NCI-H345 treated with DMSO at 0.1 percent for 48 hours (cell line): Measurements from ENCODE around the gene PRR33.

Source experiments
- DNase-seq: peaks from one replicate; lab custom pipeline; 2025; ENCODE audit not compliant: unreplicated experiment; lab: John Stamatoyannopoulos, UW

PRR33 gene

GRCh38 chr11:1864831-1865665 lies 26.6 kb downstream of the PRR33 start:
- DNase-seq: no peak

- DNase-seq: no peak
Observed at GRCh38 chr11:1864231-1864630, 27.5 kb downstream of the PRR33 start.

- no peak for DNase-seq
Observed at GRCh38 chr11:1863352-1864216, 28.1 kb downstream of the PRR33 start.

GRCh38 chr11:1862588-1863351 lies 28.9 kb downstream of the PRR33 start:
- DNase-seq: no peak

GRCh38 chr11:1861435-1862411 lies 30.0 kb downstream of the PRR33 start:
- no peak for DNase-seq

GRCh38 chr11:1860108-1860507 lies 31.6 kb downstream of the PRR33 start:
- no peak for DNase-seq

- DNase-seq: no peak
Observed at GRCh38 chr11:1859004-1859403, 32.7 kb downstream of the PRR33 start.

- no peak for DNase-seq
Observed at GRCh38 chr11:1858576-1858975, 33.1 kb downstream of the PRR33 start.

GRCh38 chr11:1858154-1858553 lies 33.5 kb downstream of the PRR33 start:
- DNase-seq: no peak

- DNase-seq: no peak
Observed at GRCh38 chr11:1857064-1857463, 34.6 kb downstream of the PRR33 start.

- DNase-seq: no peak
Observed at GRCh38 chr11:1856306-1857005, 35.2 kb downstream of the PRR33 start.

GRCh38 chr11:1855886-1856265 lies 35.8 kb downstream of the PRR33 start:
- no peak for DNase-seq

- DNase-seq: no peak
Observed at GRCh38 chr11:1854949-1855885, 36.5 kb downstream of the PRR33 start.

- no peak for DNase-seq
Observed at GRCh38 chr11:1854132-1854948, 37.4 kb downstream of the PRR33 start.

GRCh38 chr11:1853376-1854131 lies 38.1 kb downstream of the PRR33 start:
- no peak for DNase-seq

GRCh38 chr11:1852877-1853276 lies 38.8 kb downstream of the PRR33 start, which contains the start of gene LSP1:
Gene LSP1, plus strand, starts transcription at chr11:1853084. Its CDS starts 61 bp downstream, at chr11:1853145.
- DNase-seq: no peak
